Karpas-422 (cell line): ENCODE measurements around the gene RNASEH2A. TPM values are rescaled to one million over a fixed set of nuclear protein-coding genes. Genes with fewer than 3 reads are reported as not detected.

Experiments used
- DNase-seq: peaks from one replicate; pipeline ENCODE4 v3.0.0-alpha.2; 2015
- H2AFZ ChIP-seq: fragments of 200-600 bp; sonication (generic); 2 replicates; pipeline ENCODE4 v1.6.1; 2014; ENCODE audit warnings: antibody characterized with exemption, low read length, mixed read lengths
- H3K27ac ChIP-seq: fragments of 200-600 bp; sonication (generic); 2 replicates; pipeline ENCODE4 v1.5.1; 2014; ENCODE audit warnings: mild to moderate bottlenecking, low read length, moderate library complexity
- H3K27me3 ChIP-seq: fragments of 200-600 bp; sonication (generic); 2 replicates; pipeline ENCODE4 v1.6.1; 2014; ENCODE audit warnings: low read length, mixed read lengths
- H3K36me3 ChIP-seq: fragments of 200-600 bp; sonication (generic); 2 replicates; pipeline ENCODE4 v1.6.1; 2014; ENCODE audit warnings: low read length, mixed read lengths; ENCODE audit not compliant: insufficient read depth
- H3K4me1 ChIP-seq: fragments of 200-600 bp; sonication (generic); 2 replicates; pipeline ENCODE4 v1.6.1; 2014; ENCODE audit warnings: mild to moderate bottlenecking, low read length, mixed read lengths
- H3K4me2 ChIP-seq: fragments of 200-600 bp; sonication (generic); 2 replicates; pipeline ENCODE4 v1.6.1; 2014; ENCODE audit warnings: low read length, low read depth, mild to moderate bottlenecking; ENCODE audit not compliant: poor library complexity, severe bottlenecking
- H3K4me3 ChIP-seq: fragments of 200-600 bp; sonication (generic); 2 replicates; pipeline ENCODE4 v1.5.1; 2014; ENCODE audit warnings: mild to moderate bottlenecking, antibody characterized with exemption, low read length, mixed read lengths
- H3K79me2 ChIP-seq: fragments of 200-600 bp; sonication (generic); 2 replicates; pipeline ENCODE4 v1.6.1; 2014; ENCODE audit warnings: mild to moderate bottlenecking, low read length, mixed read lengths
- H3K9ac ChIP-seq: fragments of 200-600 bp; sonication (generic); 2 replicates; pipeline ENCODE4 v1.6.0; 2014; ENCODE audit warnings: low read length
- H3K9me2 ChIP-seq: fragments of 200-600 bp; sonication (generic), shearing (Covaris generic); replicated peaks from 2 replicates; pipeline ENCODE4 v1.6.0; 2014; ENCODE audit warnings: mild to moderate bottlenecking, low read length, moderate library complexity; ENCODE audit not compliant: insufficient read depth
- H3K9me3 ChIP-seq: fragments of 300-700, 200-600 bp; sonication (generic); 2 replicates; pipeline ENCODE4 v1.6.1; 2014; ENCODE audit warnings: low read length, mixed read lengths
- H4K20me1 ChIP-seq: fragments of 200-600 bp; sonication (generic); 2 replicates; pipeline ENCODE4 v1.6.1; 2014; ENCODE audit warnings: mild to moderate bottlenecking, antibody characterized with exemption, low read length, low read depth; ENCODE audit not compliant: insufficient read depth
- total RNA-seq: library from RNA; depleted of rRNA; stranded (reverse); fragments of >200 nt; shearing (Covaris generic); gene quantifications from 2 replicates; pipeline ENCODE4 v1.2.3, GENCODE V29; 2014; ENCODE audit warnings: low replicate concordance

Gene RNASEH2A
- total RNA-seq, 1 experiment from 2014 or later: 37.8 TPM

DNA sequence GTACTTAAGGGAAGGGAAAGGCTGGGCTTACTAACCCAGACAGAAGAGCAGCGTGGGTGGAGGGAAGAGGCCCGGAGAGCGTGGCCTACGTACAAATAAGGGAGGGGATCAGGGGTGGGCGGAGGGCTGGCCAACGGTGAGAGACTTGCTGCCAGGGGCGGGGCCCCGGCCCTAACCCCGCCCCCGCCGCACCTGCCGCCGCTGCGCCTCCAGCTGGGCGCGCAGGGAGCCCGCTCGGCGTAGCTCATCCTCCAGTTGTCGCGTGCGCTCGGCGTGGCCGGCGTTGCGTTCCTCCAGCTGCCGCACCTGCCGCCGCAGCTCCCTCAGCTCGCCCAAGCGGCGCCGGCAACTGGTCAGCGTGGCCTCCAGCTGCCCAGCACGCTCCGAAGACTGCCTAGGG lies 36.7 kb upstream of the RNASEH2A start:
- no peaks in the 10 kb centered on the region for H3K79me2 ChIP-seq
- H3K4me2 ChIP-seq: peak overlapping the region; percentile 47
- H3K27me3 ChIP-seq: no peaks in the 10 kb centered on the region
- DNase-seq: peak; percentile 89
- H3K9ac ChIP-seq: no peak overlapping the region
- H3K4me1 ChIP-seq: peaks cover 11% of the 10 kb centered on the region
- no peak overlapping the region for H3K4me3 ChIP-seq
- no peaks in the 10 kb centered on the region for H4K20me1 ChIP-seq
- no peaks in the 10 kb centered on the region for H3K9me3 ChIP-seq
- no peaks in the 10 kb centered on the region for H3K36me3 ChIP-seq
- no peaks in the 10 kb centered on the region for H3K9me2 ChIP-seq
- no peak overlapping the region for H2AFZ ChIP-seq
- H3K27ac ChIP-seq: no peak overlapping the region

DNA sequence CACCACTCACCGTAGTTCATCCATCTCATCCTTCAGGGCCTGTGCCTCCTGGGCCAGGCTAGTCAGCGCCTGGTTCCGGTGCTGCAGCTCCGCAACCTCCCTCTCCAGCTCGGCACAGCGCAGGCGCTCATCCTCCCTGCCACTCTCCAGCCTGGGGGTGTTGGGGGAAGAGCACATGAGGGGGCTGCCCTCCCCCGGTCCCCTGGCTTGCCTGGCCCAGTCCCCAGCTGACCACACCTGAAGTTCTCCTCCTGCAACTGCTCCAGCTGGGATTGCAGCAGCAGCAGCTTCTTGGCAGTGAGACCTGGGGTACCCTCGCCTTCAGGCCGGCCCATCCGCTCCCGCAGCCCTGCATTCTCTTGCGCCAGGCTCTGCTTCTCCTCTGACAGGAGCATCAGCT lies 35.5 kb upstream of the RNASEH2A start:
- no peak overlapping the region for H2AFZ ChIP-seq
- H3K4me2 ChIP-seq: no peak overlapping the region
- no peak overlapping the region for H3K27ac ChIP-seq
- H3K4me1 ChIP-seq: peaks cover 16% of the 10 kb centered on the region
- no peak overlapping the region for H3K4me3 ChIP-seq
- no peaks in the 10 kb centered on the region for H3K9me2 ChIP-seq
- no peaks in the 10 kb centered on the region for H3K9me3 ChIP-seq
- no peak for DNase-seq
- H3K36me3 ChIP-seq: no peaks in the 10 kb centered on the region
- H4K20me1 ChIP-seq: no peaks in the 10 kb centered on the region
- H3K27me3 ChIP-seq: no peaks in the 10 kb centered on the region
- H3K9ac ChIP-seq: no peak overlapping the region
- H3K79me2 ChIP-seq: no peaks in the 10 kb centered on the region

DNA sequence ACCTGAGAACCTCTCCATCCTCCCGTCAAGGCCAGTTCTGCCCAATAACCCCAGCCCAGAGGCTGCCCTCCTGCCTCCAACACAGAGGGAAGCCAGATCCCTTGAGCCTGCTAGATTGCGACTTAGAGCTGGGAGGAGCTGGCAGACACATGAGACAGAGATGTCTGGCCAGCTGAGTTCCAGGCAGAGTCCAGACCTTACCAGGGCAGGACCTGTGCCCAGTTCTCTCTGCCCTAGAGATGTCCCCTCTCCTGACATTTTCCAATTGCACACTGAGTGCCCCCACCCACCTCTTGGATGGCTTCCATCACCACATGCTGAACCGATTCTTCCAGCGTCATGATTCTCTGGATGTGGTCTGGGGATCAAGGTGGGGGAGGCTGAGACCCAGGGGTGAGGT lies 34.1 kb upstream of the RNASEH2A start:
- DNase-seq: no peak
- Histone ChIP-seq H3K27me3 (no peaks in the 10 kb centered on the region), H3K4me3 (no peak overlapping the region), H2AFZ (no peak overlapping the region), H3K9ac (no peak overlapping the region), H3K79me2 (no peaks in the 10 kb centered on the region), H3K9me2 (no peaks in the 10 kb centered on the region), H3K4me1 (peaks cover 18% of the 10 kb centered on the region), H4K20me1 (no peaks in the 10 kb centered on the region), H3K4me2 (no peak overlapping the region), H3K9me3 (no peaks in the 10 kb centered on the region), H3K36me3 (no peaks in the 10 kb centered on the region), H3K27ac (no peak overlapping the region)

DNA sequence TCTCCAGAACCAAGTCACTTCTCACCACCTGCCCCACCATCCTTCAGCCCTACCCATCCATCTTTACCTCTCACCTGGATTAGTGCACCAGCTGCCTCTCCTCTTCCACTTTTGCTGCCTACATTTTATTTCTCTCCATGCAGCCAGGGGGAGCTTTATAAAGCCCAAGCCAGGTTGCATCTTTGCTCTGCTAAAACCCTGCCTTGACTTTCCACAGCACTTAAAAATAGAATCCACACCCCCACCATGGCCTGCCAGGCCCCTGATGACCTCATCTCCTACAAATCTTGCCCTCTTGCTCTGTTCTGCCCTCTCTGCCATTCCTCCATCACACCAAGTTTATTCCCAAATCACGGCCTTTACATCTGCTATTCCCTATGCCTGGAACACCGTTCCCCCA lies 32.8 kb upstream of the RNASEH2A start:
- peak; percentile 59 for DNase-seq
- Histone ChIP-seq H3K9ac (no peak overlapping the region), H3K36me3 (no peaks in the 10 kb centered on the region), H3K4me1 (peaks cover 29% of the 10 kb centered on the region), H3K4me2 (no peak overlapping the region), H2AFZ (no peak overlapping the region), H3K27ac (no peak overlapping the region), H3K9me2 (no peaks in the 10 kb centered on the region), H3K27me3 (no peaks in the 10 kb centered on the region), H4K20me1 (no peaks in the 10 kb centered on the region), H3K79me2 (no peaks in the 10 kb centered on the region), H3K9me3 (no peaks in the 10 kb centered on the region), H3K4me3 (no peak overlapping the region)

DNA sequence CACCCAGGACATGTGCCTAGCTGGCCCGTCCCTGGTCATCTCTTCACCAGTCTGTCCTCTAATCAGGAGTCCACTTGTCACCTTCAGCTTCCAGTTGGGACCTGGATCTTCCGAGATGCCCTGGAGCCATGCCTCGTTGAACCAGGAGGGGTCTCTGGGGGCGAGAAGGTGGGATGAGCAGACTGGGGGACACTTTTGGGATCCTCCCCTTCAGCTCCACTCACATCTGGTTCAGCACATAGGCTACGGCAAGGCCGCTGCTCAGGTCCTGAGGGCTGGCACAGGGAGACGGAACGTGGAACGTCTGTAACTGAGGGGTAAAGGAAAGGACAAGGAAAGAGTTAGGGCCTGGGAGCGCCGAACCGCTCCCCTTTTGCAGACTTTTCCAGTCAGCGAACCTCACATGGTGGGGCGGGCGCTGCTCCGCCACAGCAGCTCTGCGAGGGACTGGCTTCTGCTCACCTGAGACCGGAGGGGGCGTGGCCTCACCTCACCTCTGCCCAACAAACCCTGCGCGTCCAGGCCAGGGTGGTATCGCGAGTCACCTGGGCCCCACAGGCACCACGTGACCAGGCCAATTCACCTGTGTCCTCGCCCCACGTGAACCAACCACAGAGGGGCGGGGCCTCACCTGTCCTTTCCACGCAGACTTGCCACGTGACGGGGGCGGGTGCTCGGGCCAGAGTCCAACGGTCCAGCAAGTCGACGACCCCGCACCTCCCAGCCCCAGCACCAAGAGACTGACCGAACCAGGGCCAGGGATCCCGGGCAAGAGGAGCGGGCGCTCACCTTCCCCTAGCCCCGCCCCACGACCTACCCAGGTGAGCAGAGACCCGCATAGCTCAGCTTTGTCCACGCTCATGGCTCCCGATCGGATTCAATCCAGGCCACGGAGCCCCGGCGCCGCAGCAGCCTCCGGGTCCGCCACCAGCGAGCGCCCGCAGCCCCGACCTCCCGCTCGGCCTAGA lies 31.5 kb upstream of the RNASEH2A start, which contains the start of gene HOOK2:
HOOK2 (minus strand) TSS at position 965 of the 968 bp plus-strand sequence; CDS start at position 862, 103 bp downstream.
- peak within 1 kb of the TSS; percentile 88 for H3K9ac ChIP-seq
- peaks cover 34% of the 10 kb centered on the region for H3K4me1 ChIP-seq
- H2AFZ ChIP-seq: peak within 1 kb of the TSS; percentile 86; the same call in 1 of the 2 replicates
- peak within 1 kb of the TSS; percentile 88 for H3K4me3 ChIP-seq
- H3K36me3 ChIP-seq: no peaks in the 10 kb centered on the region
- peak within 1 kb of the TSS; percentile 90 for H3K4me2 ChIP-seq
- DNase-seq: no peak
- H3K79me2 ChIP-seq: no peaks in the 10 kb centered on the region
- H3K9me2 ChIP-seq: no peaks in the 10 kb centered on the region
- H3K27ac ChIP-seq: no peak within 1 kb of the TSS
- no peaks in the 10 kb centered on the region for H3K27me3 ChIP-seq
- no peaks in the 10 kb centered on the region for H4K20me1 ChIP-seq
- no peaks in the 10 kb centered on the region for H3K9me3 ChIP-seq

DNA sequence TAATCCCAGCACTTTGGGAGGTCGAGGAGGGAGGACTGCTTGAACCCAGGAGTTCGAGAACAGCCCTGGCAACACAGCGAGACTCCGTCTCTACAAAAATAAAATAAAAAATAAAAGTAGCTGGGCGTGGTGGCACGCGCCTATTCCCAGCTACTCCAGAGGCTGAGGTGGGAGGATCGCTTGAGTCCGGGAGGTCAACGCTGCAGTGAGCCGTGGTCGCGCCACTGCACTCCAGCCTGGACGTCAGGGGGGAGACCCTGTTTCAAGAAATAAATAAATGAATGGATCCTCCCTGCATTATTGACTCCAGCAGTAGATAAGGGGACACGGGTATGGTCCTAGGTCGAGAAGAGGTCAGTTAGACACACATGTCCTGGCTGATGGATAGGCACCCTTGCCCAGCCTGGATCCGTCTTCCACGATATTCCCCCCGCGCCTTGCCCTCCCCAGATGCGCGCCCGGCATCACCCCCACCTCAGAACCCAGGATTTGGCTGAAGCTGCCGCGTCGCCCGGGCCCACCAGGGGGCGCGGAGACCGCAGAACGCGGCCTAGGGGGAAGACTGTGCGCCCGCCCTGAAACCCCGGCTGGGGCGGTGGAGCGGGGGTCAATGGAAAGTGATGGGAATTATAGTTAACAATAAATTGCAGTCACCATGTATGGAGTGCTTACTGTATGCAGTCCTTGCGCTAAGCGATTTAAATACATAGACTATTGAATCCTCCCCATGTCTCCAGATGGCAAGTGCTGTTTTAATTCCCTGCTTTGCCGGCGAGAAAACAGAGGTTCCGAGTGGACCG lies 29.0 kb upstream of the RNASEH2A start:
- H2AFZ ChIP-seq: peak overlapping the region; percentile 71; the same call in 1 of the 2 replicates
- H3K27ac ChIP-seq: peak overlapping the region; percentile 46
- no peaks in the 10 kb centered on the region for H4K20me1 ChIP-seq
- peaks cover 38% of the 10 kb centered on the region for H3K4me1 ChIP-seq
- no peaks in the 10 kb centered on the region for H3K36me3 ChIP-seq
- H3K4me2 ChIP-seq: peak overlapping the region; percentile 79
- DNase-seq: peak; percentile 94
- H3K9ac ChIP-seq: peak overlapping the region; percentile 86
- H3K27me3 ChIP-seq: no peaks in the 10 kb centered on the region
- peak overlapping the region; percentile 71 for H3K4me3 ChIP-seq
- H3K9me3 ChIP-seq: no peaks in the 10 kb centered on the region
- H3K79me2 ChIP-seq: no peaks in the 10 kb centered on the region
- no peaks in the 10 kb centered on the region for H3K9me2 ChIP-seq

DNA sequence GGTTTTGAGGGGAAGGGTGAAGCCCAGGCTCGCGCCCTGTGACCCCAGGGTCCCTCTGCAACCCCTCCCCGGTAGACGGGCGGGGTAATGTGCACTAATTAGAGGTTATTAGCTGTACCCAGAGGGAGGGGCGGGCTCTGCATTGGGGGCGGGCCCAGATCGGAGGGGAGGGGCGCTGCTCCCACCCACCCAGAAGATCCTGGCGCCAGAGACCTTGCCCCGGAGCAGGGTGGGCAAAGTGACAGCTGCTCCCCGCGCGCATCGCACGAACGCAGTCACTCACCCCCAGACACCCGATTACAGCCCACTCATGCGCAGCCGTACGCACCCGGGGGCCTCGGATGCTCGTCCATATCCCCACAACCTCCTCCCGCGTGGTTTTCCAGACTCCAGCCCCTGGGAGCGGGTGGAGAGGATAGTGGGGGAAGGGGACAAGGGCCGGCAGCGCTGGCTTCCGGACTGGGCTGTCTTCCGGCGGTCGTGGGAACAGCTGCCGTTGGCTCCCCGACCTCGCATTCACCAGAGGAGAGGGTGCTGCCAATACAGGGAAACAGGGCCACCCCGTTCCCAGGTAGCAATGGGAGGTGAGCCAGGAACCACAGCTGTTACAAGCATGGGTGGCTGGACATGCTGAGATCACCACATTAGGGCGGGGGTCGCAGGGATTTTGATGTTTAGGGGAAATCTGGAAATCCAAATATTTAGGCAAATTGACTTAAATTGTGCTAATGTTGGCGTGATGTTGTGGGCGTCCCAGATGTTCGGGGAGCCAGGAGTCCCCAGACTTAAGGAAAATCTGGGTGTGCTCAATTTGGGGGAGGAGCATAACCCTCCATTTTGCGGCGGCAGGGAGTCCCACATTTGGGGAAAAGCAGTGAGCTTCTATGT lies 28.1 kb upstream of the RNASEH2A start:
- H3K4me1 ChIP-seq: peaks cover 46% of the 10 kb centered on the region
- H3K36me3 ChIP-seq: no peaks in the 10 kb centered on the region
- peak overlapping the region; percentile 79 for H3K4me2 ChIP-seq
- no peaks in the 10 kb centered on the region for H3K9me3 ChIP-seq
- H3K27me3 ChIP-seq: no peaks in the 10 kb centered on the region
- H3K4me3 ChIP-seq: peak overlapping the region; percentile 71
- peak overlapping the region; percentile 46 for H3K27ac ChIP-seq
- peak overlapping the region; percentile 86 for H3K9ac ChIP-seq
- DNase-seq: peak; percentile 81
- H3K79me2 ChIP-seq: no peaks in the 10 kb centered on the region
- H4K20me1 ChIP-seq: no peaks in the 10 kb centered on the region
- no peaks in the 10 kb centered on the region for H3K9me2 ChIP-seq
- H2AFZ ChIP-seq: peak overlapping the region; percentile 38; the same call in 1 of the 2 replicates
